GM21737 (cell line): Measurements from ENCODE around the gene IQCK.

ENCODE experiments used
- ATAC-seq: cut with Tn5 transposase; IDR thresholded peaks from one replicate; pipeline ENCODE4 v1.9.1; 2021; ENCODE audit warnings: mild to moderate bottlenecking, moderate library complexity; ENCODE audit not compliant: unreplicated experiment

IQCK gene

DNA sequence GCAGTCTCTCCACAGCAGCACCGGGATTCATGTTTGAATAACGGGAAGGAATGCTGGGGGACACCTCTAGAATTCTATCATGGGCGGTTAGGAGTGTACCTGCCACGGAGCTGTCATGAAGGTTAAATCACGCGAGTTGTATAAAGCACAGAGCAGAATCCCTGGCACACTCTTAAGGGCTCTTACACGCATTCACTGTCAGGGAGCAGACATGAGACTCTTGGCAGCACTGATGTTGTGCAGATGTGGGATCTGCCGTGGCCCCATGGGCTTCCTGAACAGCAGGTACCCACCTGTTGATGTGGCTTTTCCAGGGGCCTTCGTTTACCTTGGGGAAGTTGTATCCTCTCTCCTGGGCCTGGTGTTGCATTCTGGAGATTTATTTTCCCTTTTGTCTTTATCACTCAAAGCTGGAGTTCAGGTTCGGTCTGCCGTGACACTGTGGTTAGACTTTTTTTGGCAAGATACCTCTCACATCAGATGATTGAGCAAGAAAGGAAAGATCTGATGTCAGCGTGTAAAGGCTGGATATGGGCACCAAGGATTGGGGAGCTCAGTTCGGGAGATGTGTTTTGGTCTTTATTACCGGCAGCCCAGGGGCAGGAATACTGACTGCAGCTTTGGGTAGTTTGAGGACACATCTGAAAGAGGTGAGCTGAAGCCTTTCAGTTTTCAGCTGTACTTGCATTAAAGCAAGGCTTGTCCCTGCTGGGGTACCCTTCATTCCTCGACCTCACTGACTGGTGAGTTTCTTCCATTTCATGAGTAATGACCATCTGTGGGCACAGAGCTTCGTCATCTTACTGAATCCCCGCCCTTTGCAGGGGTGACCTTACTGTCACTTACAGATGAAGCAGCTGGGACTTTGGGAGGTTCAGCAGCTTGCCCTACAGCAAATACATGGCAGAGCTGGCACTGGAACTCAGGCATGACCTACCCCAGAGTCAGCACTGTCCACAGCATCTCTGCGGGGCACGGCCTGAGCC, 19.3 kb upstream of the IQCK start:
- ATAC-seq = no peak

- no peak for ATAC-seq
Measured at GRCh38 chr16:19699472-19699871, 18.6 kb upstream of the IQCK start.

DNA sequence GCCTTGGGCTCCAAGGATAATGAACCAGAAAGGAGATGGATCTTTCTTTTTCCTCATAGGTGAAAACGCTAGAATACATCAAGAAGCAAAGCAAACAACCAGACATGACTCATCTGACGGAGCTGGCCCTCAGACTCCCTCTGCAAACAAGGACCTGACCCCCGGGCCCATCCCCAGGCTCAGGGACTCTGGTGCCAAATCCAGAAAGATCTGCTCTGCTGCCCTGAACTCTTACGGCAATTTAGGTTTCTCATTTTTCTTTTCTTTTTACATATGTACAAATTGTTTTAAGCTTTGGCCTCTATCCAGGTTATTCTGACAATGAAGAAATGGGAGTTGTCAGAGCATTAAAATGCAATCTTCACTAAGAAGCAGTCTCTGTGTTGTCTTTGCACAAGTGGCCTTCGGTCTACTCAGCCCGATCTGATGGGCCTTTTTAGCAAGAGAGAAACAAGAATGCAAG, 17.7 kb upstream of the IQCK start:
- ATAC-seq = no peak

DNA sequence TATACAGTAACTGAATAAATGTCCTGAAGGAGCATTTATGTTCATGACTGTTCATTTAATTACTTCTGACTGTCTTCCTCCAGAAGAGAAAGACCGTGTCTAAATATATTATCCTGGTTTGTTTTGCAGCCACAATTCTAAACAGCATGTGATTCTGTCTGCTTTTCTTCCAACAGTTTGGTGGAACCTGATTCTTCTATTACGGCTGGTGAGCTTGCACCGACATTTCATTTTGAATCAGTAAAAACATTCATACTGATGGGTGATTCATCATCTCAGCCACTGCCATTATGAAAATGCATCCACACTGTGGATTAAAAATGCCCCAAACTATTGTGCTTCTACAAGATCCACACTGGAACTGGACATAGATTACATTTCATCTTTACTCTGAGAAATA, 17.0 kb upstream of the IQCK start:
- no peak for ATAC-seq

DNA sequence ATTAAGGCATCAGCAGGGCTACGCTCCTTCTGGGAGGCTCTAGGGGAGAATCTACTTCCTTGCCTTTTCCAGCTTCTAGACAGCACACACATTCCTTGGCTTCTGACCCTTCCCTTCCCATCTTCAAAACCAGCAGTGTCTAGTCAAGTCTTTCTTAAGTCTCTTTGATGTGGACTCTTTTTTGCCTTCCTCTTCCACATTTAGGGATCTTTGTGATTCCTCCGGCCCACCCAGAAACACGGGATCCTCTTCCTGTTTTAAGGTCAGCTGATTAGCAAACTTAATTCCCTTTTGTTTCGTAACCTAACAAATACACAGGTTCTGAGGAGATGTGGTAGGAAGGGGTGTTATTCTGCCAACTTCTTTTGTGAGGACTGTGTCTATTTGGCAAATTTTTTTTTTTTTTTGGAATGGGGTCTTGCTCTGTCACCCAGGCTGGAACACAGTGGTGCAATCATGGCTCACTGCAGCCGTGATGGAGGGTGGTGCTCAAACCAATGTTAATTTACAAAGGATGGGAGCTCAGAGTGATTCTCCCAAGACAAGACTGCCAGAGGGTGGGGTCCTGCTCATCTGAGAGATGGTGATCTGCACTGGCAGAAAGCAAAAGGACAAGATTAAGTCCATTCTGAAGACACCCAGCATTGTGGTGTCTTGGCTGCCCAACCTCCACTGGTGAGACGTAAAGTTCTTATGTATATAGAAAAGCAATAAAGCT, 14.7 kb upstream of the IQCK start:
- ATAC-seq = no peak

GRCh38 chr16:19704321-19705145, 13.5 kb upstream of the IQCK start:
- ATAC-seq = no peak

GRCh38 chr16:19705146-19705501, 12.9 kb upstream of the IQCK start:
- ATAC-seq = no peak

GRCh38 chr16:19705843-19706242, 12.2 kb upstream of the IQCK start:
- no peak for ATAC-seq

DNA sequence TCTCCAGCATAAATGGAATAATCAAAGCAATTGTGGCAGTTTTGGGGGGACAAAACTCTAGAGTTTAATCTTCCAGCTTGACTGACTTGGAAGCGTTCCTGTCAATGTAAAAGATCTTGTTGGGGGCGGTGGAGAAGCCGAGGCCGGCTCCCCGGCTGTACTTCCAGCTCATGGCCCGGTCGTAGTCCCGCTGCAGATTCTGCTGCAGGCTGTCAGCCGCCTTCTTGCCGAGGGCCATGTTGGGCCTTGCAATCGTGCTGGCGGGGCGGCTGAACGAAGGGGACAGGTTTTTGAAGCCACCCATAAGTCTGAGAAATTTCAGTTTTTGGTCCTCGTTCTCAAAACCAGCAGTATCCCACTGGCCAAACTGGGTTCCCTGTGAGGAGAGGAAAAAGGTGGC, 11.2 kb upstream of the IQCK start:
- no peak for ATAC-seq

DNA sequence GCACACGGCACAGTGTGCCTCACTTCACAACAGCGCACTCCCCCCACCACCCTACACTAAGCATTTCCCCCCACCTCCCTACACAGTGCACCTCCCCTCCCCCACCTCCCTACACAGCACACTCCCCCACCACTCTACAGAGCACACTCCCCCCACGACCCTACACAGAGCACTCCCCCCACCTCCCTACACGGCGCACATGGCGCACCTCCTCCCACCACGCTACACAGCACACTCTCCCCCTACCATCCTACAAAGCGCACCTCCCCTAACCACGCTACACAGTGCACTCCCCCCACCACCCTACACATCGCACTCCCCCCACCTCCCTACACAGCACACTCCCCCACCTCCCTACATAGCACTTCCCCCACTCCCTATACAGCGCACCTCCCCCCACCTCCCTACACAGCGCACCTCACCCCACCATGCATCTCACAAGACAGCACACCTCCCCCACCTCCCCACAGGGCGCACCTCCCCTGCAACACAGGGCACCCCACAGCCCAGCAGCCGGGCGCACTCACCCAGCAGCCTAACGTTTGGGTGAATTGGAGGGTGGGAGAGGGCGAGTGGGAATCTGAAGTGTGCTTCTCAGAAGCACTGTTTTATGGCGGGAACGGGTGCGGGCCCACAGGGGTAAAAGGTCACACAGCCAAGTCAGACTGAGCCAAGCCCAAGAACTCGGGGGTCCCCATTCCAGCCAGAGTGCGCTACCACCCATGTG, 10.3 kb upstream of the IQCK start:
- no peak for ATAC-seq

DNA sequence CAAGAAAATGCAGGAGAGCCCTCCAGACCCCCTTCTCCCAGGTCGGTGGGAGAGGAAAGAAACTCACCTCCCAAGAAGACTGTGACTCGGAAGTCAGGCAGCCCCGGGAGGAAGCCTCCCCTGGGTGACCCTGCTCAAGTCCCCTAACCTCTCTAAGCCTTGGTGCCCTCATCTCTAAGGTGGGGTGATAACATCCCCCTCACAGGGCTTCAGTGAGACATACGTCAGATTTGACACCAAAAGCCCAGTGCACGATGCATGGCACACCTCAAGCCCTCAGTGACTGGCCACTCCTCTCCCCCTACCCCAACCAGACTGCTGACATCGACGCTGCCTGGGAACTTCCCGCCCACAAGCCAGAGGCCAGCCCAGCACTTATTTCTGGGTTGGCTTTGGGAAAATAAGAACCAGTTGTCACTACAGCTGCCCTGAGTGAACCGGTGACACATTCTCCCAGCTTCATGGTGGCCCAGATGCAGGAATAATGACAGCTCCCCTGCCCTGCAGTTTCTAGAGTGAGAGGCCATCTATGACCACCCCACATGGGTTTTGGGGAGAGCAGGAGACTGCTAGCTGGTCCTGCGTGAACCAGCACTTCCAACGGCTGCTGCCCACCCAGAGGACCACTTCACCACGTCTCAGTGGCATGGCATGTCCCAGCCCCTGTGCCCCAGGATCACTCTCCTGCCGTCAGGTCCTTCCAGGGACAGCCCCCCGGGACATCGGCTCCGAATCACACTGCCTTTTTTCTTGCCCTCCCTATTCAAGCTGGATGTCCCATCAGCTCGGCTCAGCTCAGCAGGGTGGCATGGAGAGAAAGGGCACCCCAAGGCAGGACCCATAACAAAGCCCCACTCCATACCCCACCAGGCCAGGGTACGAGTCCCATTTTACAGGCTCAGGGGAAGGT, 9.5 kb upstream of the IQCK start:
- ATAC-seq = no peak

- no peak for ATAC-seq
Measured at GRCh38 chr16:19709381-19710136, 8.5 kb upstream of the IQCK start.

DNA sequence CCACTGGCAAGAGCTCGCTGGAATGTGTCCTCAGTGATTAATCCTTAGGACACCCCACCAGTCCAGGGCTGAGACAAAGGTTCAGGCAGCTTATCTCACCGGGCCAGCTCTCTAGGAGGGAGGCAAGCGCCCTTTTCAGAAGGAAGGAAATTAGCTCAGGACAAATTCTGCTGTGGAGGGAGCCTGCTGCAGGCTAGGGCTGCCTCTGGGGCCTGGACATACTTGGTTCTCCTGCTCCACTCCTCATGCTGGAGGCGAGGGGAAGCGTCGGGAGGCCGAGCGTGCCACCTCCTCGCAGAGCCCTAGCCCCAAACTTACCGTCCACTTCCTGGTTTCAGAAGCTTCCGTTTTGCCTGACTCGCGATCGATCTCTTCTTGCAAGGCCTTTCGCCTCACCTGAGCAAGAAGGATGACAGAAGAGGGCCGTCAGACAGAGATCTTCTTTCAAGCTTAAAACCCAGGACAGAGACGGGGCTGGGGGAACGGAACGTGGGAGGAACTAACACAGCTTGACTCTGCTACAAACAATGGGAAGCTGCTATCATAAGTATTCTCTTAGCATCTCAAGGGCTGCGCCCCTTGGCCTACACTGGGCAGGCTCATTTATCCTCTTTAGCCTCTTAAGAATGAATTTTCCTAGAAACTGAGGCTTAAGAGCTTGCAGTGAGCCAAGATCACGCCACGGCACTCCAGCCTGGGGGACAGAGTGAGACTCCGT, 7.7 kb upstream of the IQCK start:
- no peak for ATAC-seq

DNA sequence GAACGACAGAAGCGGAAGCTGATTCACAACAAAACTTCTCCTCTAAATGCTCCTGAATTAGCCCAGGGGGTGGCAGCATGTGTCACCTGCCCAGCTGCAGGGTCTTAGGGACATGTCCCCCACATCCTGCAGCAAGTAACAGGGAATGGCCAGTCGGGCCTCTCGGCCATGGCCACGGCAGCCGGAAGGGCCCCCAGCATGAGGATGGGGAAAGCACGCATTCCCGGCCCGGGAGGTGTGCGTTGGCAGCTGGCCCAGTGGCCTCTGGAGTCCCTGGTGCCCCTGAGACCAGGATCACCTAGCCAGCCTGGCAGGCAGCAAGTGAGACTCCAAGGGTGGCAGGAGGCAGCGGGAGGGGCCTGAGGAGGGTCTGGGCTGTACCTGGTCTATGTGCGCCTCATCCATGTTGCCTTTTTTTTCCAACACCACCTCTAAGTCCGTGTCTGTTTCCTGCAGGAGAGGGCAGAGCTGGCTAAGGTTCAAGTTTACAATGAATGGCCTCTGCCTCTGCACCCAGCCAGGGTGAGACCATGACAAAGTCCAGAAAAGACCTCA, 7.0 kb upstream of the IQCK start:
- ATAC-seq = no peak

DNA sequence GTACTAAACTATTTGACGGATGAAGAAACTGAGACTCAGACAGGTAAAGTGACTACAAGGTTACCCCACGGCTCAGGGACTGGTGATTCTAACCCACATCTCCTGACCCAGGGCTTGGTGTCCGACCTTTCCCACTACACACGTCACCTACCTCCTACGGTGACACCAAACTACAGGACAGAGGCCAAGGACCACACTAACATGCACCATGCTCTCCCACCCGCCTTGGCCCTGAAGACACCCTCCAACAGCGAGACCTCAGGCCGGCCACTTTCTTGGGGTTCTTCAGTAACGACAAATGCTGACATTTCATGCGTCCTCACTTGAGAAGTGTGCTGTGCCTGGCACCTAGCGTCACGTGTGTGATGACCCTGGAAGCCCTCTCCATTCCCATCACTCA, 6.4 kb upstream of the IQCK start:
- no peak for ATAC-seq

GRCh38 chr16:19712418-19713058, 5.5 kb upstream of the IQCK start:
- ATAC-seq = no peak

GRCh38 chr16:19713697-19714096, 4.4 kb upstream of the IQCK start:
- ATAC-seq = no peak
